HepG2 (cell line): ENCODE measurements around the gene IFNA16. TPM values are rescaled to one million over a fixed set of nuclear protein-coding genes. Genes with fewer than 3 reads are reported as not detected.

ENCODE experiments used
- ATAC-seq: fragments of 200-7000 bp; cut with Tn5 transposase; 3 replicates; pipeline ENCODE4 v1.9.1; 2020; ENCODE audit warnings: mild to moderate bottlenecking, moderate library complexity
- BruUV-seq: library from RNA; stranded (reverse); fragments of 400-500 nt; replicated peaks from 2 replicates; lab custom pipeline; 2021; lab: Mats Ljungman, UMichigan
- CTCF ChIA-PET: fragments of 300-600 bp; formaldehyde crosslinking; extraction: SDS; loops from one replicate; lab custom pipeline; 2021; ENCODE audit warnings: low total read pairs, inconsistent platforms, low intra/inter-chr PET ratio; lab: Yijun Ruan, JAX
- POLR2A ChIA-PET: fragments of 350-600 bp; sonication (Branson Sonifier 250); formaldehyde crosslinking; loops from one replicate; lab custom pipeline; 2020; ENCODE audit warnings: antibody characterized with exemption, inconsistent platforms; lab: Yijun Ruan, JAX
- DNase-seq: peaks from one replicate; pipeline ENCODE4 v3.0.0-alpha.2; 2015; ENCODE audit warnings: low spot score
- FAIRE-seq: peaks from 3 replicates; lab custom pipeline; 2011; peaks lifted over from hg19 to GRCh38; lab: Jason Lieb, UNC
- H2AFZ ChIP-seq: one replicate; pipeline ENCODE4 v1.6.1; 2011; ENCODE audit warnings: low read length, inconsistent platforms
- H3K27ac ChIP-seq: fragments of 300-600 bp; 3 replicates; pipeline ENCODE4 v1.8.0; 2011; ENCODE audit warnings: mixed run types, mild to moderate bottlenecking, mixed read lengths, low read length, inconsistent platforms; ENCODE audit not compliant: insufficient read depth; ENCODE audit errors: extremely low read length
- H3K27me3 ChIP-seq, 2 experiments: fragments of 200-600 bp in 1 of 2; 2 replicates in 1 of 2; 3 replicates in 1 of 2; pipeline versions ENCODE4 v1.6.0 to v1.8.0; 2011; ENCODE audit warnings: low read length in 2 of 2, mild to moderate bottlenecking in 2 of 2, moderate library complexity in 2 of 2, inconsistent platforms in 1 of 2; ENCODE audit not compliant: insufficient read depth in 2 of 2, control insufficient read depth in 1 of 2
- H3K36me3 ChIP-seq, 2 experiments: fragments of 200-600 bp in 1 of 2; replicated peaks in 1 of 2; 2 replicates in 1 of 2; 3 replicates in 1 of 2; pipeline versions ENCODE4 v1.5.1 to v1.8.0; 2011; ENCODE audit warnings: low read length in 2 of 2, inconsistent platforms in 1 of 2; ENCODE audit not compliant: insufficient read depth in 2 of 2, control insufficient read depth in 1 of 2
- H3K4me1 ChIP-seq: 2 replicates; pipeline ENCODE4 v1.5.1; 2012; ENCODE audit warnings: low read length, inconsistent platforms; ENCODE audit not compliant: insufficient read depth
- H3K4me2 ChIP-seq: 2 replicates; pipeline ENCODE4 v1.6.0; 2011; ENCODE audit warnings: low read depth, low read length, inconsistent platforms
- H3K4me3 ChIP-seq, 3 experiments: fragments of 200-600 bp in 1 of 3; sonication (generic), shearing (Covaris generic) in 1 of 3; replicated peaks in 1 of 3; 2 replicates each; pipeline ENCODE4 v1.5.1; 2011 to 2016; ENCODE audit warnings: low read length in 3 of 3, inconsistent platforms in 2 of 3, low read depth in 2 of 3, mild to moderate bottlenecking in 2 of 3, control low read depth in 1 of 3, mixed read lengths in 1 of 3; ENCODE audit not compliant: insufficient read depth in 1 of 3
- H3K79me2 ChIP-seq: one replicate; pipeline ENCODE4 v1.6.1; 2011; ENCODE audit warnings: low read length, inconsistent platforms; ENCODE audit not compliant: insufficient read depth
- H3K9ac ChIP-seq: 2 replicates; pipeline ENCODE4 v1.6.0; 2011; ENCODE audit warnings: mild to moderate bottlenecking, low read depth, low read length, inconsistent platforms; ENCODE audit not compliant: insufficient read depth
- H3K9me3 ChIP-seq: 2 replicates; pipeline ENCODE4 v1.5.1; 2012; ENCODE audit warnings: mild to moderate bottlenecking, low read length
- H4K20me1 ChIP-seq: 2 replicates; pipeline ENCODE4 v1.6.0; 2011; ENCODE audit warnings: inconsistent platforms, mild to moderate bottlenecking, low read length, moderate library complexity; ENCODE audit not compliant: insufficient read depth
- AKNA ChIP-seq: sonication (generic); formaldehyde crosslinking; IDR thresholded peaks from 2 replicates; pipeline ENCODE4 v1.4.0; 2020; ENCODE audit warnings: missing genetic modification reagents, borderline replicate concordance
- FIP1L1 ChIP-seq: fragments of 200-400 bp; formaldehyde crosslinking; IDR thresholded peaks from 2 replicates; pipeline ENCODE4 v1.6.1; 2018; ENCODE audit warnings: low read depth, mild to moderate bottlenecking, low read length, moderate library complexity, borderline replicate concordance; ENCODE audit not compliant: insufficient read depth
- NAIF1 ChIP-seq: sonication (generic); formaldehyde crosslinking; IDR thresholded peaks from 2 replicates; pipeline ENCODE4 v1.5.0; 2020; ENCODE audit warnings: mild to moderate bottlenecking, missing genetic modification reagents, borderline replicate concordance
- REST ChIP-seq, 2 experiments: IDR thresholded peaks; 2 replicates each; pipeline ENCODE4 v1.6.1; 2011 to 2012; ENCODE audit warnings: low read length in 2 of 2, borderline replicate concordance in 1 of 2, low read depth in 1 of 2, mild to moderate bottlenecking in 1 of 2, moderate library complexity in 1 of 2
- ZNF552 ChIP-seq: sonication (generic); formaldehyde crosslinking; IDR thresholded peaks from 2 replicates; pipeline ENCODE4 v1.9.0; 2022; ENCODE audit warnings: missing genetic modification reagents, mild to moderate bottlenecking, borderline replicate concordance
- ZNF747 ChIP-seq: sonication (generic); formaldehyde crosslinking; IDR thresholded peaks from 2 replicates; pipeline ENCODE4 v1.8.1; 2023; ENCODE audit warnings: missing genetic modification reagents, mild to moderate bottlenecking, borderline replicate concordance
- WGBS: methylation state at CpG from one replicate; pipeline ENCODE4 v1.1.6; 2017; ENCODE audit warnings: low lambda C conversion rate; 5-methylcytosine and 5-hydroxymethylcytosine counted together
- in situ Hi-C: cut with HindIII; loops from 2 replicates; pipeline ENCODE4 v1.10.0; 2017; ENCODE audit warnings: low pct_unique_long_range_greater_than_20kb; ENCODE audit not compliant: extremely low pct_ligation_motif_present
- intact Hi-C: fragments of 100-400 bp; cut with micrococcal nuclease; formaldehyde crosslinking; loops from one replicate; pipeline ENCODE4 v1.10.0; 2022; ENCODE audit not compliant: unreplicated experiment
- polyA plus RNA-seq, 8 experiments: library from polyadenylated mRNA; depleted of rRNA in 3 of 8; stranded (reverse) in 7 of 8; unstranded in 1 of 8; fragments of >200 nt; fragmentation: Illumina TruSeq in 4 of 8; extraction: Trizol in 4 of 8; gene quantifications; 2 replicates each; pipeline versions ENCODE4 v1.2.1 to v1.2.3, GENCODE V29; 2011 to 2016; ENCODE audit warnings: low read depth in 4 of 8, missing spikeins in 1 of 8, mixed read lengths in 1 of 8; ENCODE audit not compliant: insufficient read depth in 1 of 8
- total RNA-seq, 5 experiments: library from RNA; depleted of rRNA; stranded (reverse); fragments of >200 nt; fragmentation: Illumina TruSeq; extraction: Trizol; gene quantifications; 2 replicates each; pipeline ENCODE4 v1.2.3, GENCODE V29; 2016; ENCODE audit warnings: low read depth in 1 of 5
- TF ChIP-seq, protein P1 (sequence below): sonication (generic); formaldehyde crosslinking; IDR thresholded peaks from 2 replicates; pipeline ENCODE4 v1.4.0; 2020; ENCODE audit warnings: missing genetic modification reagents; ENCODE audit errors: not compliant biosample characterization
- TF ChIP-seq, protein P2 (sequence below): sonication (generic); formaldehyde crosslinking; IDR thresholded peaks from 2 replicates; pipeline ENCODE4 v1.5.1; 2020; ENCODE audit warnings: missing genetic modification reagents, mild to moderate bottlenecking, borderline replicate concordance
- TF ChIP-seq, protein P3 (sequence below): sonication (generic); formaldehyde crosslinking; IDR thresholded peaks from 2 replicates; pipeline ENCODE4 v1.4.0; 2020; ENCODE audit warnings: mild to moderate bottlenecking, missing genetic modification reagents

IFNA16 gene
- total and polyA plus RNA-seq, 2 of the 13 experiments (the other 11 are each of a cell fraction or from before 2014, with no cell fraction given), result not detected

- no peak overlapping the region for H3K9ac ChIP-seq
- H2AFZ ChIP-seq, result no peak overlapping the region
- H3K27ac ChIP-seq, result no peak overlapping the region
- no peaks in the 10 kb centered on the region for H3K79me2 ChIP-seq
- no peaks in the 10 kb centered on the region for H4K20me1 ChIP-seq
- no peaks in the 10 kb centered on the region for H3K9me3 ChIP-seq
- FAIRE-seq, result no peak
- H3K36me3 ChIP-seq, result no peaks in the 10 kb centered on the region
- no peaks in the 10 kb centered on the region for H3K27me3 ChIP-seq
- no peak overlapping the region for H3K4me2 ChIP-seq
- H3K4me1 ChIP-seq, result no peaks in the 10 kb centered on the region
- CTCF ChIA-PET, result no interaction called here
- POLR2A ChIA-PET, result no interaction called here
- no peak for ATAC-seq
- in situ Hi-C loops, result no loop called here
- intact Hi-C loops, result no loop called here
- H3K4me3 ChIP-seq, result no peak overlapping the region
- no peak for DNase-seq
- no TSS peak for BruUV-seq
- 42% methylated on average over 3 of the region's 3 CpGs for WGBS
- TF ChIP-seq, protein P1, sequence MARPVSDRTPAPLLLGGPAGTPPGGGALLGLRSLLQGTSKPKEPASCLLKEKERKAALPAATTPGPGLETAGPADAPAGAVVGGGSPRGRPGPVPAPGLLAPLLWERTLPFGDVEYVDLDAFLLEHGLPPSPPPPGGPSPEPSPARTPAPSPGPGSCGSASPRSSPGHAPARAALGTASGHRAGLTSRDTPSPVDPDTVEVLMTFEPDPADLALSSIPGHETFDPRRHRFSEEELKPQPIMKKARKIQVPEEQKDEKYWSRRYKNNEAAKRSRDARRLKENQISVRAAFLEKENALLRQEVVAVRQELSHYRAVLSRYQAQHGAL (CRISPR knock-in tag), result no peak
- TF ChIP-seq, protein P2, sequence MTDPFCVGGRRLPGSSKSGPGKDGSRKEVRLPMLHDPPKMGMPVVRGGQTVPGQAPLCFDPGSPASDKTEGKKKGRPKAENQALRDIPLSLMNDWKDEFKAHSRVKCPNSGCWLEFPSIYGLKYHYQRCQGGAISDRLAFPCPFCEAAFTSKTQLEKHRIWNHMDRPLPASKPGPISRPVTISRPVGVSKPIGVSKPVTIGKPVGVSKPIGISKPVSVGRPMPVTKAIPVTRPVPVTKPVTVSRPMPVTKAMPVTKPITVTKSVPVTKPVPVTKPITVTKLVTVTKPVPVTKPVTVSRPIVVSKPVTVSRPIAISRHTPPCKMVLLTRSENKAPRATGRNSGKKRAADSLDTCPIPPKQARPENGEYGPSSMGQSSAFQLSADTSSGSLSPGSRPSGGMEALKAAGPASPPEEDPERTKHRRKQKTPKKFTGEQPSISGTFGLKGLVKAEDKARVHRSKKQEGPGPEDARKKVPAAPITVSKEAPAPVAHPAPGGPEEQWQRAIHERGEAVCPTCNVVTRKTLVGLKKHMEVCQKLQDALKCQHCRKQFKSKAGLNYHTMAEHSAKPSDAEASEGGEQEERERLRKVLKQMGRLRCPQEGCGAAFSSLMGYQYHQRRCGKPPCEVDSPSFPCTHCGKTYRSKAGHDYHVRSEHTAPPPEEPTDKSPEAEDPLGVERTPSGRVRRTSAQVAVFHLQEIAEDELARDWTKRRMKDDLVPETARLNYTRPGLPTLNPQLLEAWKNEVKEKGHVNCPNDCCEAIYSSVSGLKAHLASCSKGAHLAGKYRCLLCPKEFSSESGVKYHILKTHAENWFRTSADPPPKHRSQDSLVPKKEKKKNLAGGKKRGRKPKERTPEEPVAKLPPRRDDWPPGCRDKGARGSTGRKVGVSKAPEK (CRISPR knock-in tag), result no peak
- TF ChIP-seq ZNF552 (CRISPR knock-in tag) (no peak), ZNF747 (CRISPR knock-in tag) (no peak), NAIF1 (CRISPR knock-in tag) (no peak), REST (IDR thresholded peaks at IDR 0.05; ENCODE audit: borderline replicate concordance in 1 of 2, low read depth in 1 of 2, low read length in 2 of 2) (no peak), AKNA (no peak), FIP1L1 (no peak)
- TF ChIP-seq, protein P3, sequence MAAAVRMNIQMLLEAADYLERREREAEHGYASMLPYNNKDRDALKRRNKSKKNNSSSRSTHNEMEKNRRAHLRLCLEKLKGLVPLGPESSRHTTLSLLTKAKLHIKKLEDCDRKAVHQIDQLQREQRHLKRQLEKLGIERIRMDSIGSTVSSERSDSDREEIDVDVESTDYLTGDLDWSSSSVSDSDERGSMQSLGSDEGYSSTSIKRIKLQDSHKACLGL (CRISPR knock-in tag), result no peak
These were observed 45.0 kb downstream of the IFNA16 start for GRCh38 chr9:21172156-21172555.
